MM.1S (cell line): ENCODE results near the gene NTMT1.

Source experiments
- CTCF ChIP-seq: fragments of 300-600 bp; sonication (generic); IDR thresholded peaks from 2 replicates; pipeline ENCODE4 v1.5.1; 2016; ENCODE audit warnings: antibody characterized with exemption, low read length, mixed read lengths
- EZH2 ChIP-seq: fragments of 300-600 bp; sonication (generic); optimal IDR thresholded peaks from 2 replicates; pipeline ENCODE3; 2017; ENCODE audit warnings: low read depth, mild to moderate bottlenecking, antibody characterized with exemption, low read length, mixed read lengths

GRCh38 chr9:129612815-129613519, 13.0 kb upstream of the NTMT1 start:
- no peak for TF ChIP-seq CTCF
- TF ChIP-seq EZH2, result no peak
